HG02981 (cell line): ENCODE measurements around the gene CAMTA1.

ENCODE experiments used
- ATAC-seq: cut with Tn5 transposase; IDR thresholded peaks from one replicate; pipeline ENCODE4 v1.9.1; 2021; ENCODE audit warnings: mild to moderate bottlenecking, moderate library complexity; ENCODE audit not compliant: unreplicated experiment

The CAMTA1 gene

DNA sequence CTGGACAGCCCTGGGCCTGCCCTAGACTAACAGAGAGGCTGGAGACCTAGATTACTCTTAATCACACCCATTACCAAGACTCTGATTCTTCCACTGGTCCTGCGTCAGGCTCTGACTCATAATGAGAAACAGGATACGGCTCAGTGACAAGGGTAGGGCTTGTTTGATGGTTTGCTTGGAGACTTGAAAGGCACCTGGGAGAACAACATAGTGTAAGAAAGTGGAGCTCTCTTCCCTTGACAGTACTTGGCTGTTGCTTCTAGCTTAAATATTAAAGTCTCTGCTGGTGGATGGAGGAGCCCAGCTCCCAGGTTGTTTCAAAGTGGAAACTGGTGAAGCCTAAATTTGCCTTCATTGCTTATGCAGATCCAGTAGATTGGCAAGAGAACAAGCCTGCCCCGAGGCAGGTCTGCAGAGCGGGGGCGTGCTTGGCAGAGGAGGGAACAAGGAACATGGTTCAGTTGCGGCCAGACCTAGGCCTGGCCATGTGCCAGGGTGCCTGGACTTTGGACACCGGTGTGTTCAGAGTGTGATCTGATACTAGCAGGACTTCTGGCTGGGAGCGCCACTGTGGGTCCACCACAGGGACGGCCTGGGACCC is 480.6 kb downstream of the CAMTA1 start:
- ATAC-seq: no peak

DNA sequence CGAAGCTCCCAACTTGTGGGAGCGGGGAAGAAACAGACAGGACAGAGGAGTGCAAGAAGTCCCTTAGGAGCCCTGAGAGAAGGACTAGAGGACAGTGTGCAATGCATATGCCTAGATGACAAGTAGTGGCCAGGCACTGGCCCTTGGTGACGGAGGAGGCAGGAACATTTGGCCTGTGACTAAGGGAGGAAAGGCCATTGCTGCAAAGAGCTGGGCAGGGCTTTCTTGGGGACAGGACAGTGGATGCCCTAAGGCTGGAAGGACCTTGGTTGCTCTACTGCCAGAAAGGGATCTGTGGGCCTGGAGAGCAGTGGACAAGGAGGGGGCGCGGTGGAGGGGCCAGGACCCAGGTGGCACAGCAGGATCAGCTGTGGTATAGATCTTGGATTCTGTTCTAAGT is 481.3 kb downstream of the CAMTA1 start:
- ATAC-seq: no peak

- no peak for ATAC-seq
These were observed 482.2 kb downstream of the CAMTA1 start for GRCh38 chr1:7267493-7267892.

DNA sequence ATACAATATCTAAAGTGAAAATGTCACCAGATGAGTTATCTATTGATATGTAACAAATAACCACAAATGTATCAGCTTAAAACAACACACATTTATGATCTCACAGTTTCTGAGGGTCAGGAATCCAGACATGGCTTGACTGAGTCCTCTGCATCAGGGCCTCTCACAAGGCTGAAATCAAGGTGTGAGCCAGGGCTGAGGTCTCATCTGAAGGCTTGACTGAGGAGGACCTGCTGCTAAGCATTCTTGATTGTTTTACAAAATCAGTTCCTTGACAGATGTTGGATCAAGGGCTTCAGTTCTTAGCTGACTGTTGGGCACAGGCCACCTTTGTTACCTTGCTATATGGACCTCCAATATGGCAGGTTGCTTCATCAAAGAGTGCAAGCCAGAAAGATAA is 483.7 kb downstream of the CAMTA1 start:
- ATAC-seq: no peak

DNA sequence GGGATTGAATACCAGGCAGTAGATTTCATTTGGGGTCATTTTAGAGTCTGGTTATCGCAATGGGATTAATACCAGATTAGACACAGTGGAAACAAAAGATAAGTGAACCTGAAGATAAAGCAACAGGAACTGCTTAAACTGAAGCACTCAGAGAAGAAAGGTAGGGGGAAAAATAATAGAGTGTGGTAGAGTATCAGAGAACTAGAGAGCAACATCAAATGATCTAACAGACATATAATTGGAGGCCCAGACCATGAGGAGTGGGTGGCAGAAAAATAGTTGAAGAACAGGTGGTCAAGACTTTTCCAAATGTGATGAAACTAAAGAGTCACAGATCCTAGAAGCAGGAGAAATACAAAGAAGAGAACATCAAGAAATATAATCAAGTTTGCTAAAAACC is 484.3 kb downstream of the CAMTA1 start:
- no peak for ATAC-seq

GRCh38 chr1:7274256-7274655 is 489.0 kb downstream of the CAMTA1 start:
- ATAC-seq: no peak

DNA sequence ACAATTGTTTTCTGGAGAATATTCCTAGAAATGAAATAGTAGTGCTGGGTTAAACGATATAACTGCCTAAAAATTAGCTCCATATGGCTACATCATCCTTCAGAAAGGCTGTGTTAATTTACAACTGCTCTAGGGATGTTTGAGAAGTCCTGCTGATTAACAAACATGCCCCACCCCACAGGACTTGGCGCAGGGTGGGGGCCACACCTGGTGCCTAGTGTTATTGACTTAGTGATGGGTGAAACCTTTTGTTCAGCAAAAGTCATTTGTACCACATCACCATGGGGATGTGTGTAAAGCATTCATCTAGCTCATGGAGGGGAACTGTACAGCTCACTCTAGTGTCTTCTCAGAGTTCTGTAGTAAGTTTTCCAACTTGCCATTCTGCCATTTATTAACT is 492.8 kb downstream of the CAMTA1 start:
- no peak for ATAC-seq

GRCh38 chr1:7278827-7279765 is 493.8 kb downstream of the CAMTA1 start:
- ATAC-seq: no peak

- no peak for ATAC-seq
These were observed 494.5 kb downstream of the CAMTA1 start for GRCh38 chr1:7279769-7280168.

- no peak for ATAC-seq
These were observed 495.2 kb downstream of the CAMTA1 start for GRCh38 chr1:7280347-7280960.

DNA sequence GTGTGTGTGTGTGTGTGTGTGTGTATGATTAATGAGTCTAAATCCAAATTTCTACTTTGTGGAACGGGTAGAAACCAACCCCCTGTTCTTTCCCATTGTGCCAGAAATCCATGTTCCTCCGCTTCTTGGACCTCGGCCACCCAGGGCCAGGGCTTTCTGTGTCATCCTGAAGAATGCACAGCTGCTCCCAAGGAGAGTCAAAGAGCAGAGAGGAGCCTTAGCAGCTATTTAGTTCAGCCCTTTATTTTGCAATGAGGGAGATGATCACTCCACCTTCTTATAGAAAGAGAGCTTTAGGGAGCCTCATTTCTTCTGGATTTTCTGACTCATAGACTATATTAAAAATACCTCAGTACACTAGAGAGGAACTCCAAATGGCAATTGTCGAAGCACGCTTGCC is 496.6 kb downstream of the CAMTA1 start:
- ATAC-seq: no peak

GRCh38 chr1:7284839-7285435 is 499.7 kb downstream of the CAMTA1 start:
- ATAC-seq: no peak

GRCh38 chr1:7285856-7286454 is 500.7 kb downstream of the CAMTA1 start:
- ATAC-seq: no peak

- no peak for ATAC-seq
These were observed 501.8 kb downstream of the CAMTA1 start for GRCh38 chr1:7287013-7287412.

DNA sequence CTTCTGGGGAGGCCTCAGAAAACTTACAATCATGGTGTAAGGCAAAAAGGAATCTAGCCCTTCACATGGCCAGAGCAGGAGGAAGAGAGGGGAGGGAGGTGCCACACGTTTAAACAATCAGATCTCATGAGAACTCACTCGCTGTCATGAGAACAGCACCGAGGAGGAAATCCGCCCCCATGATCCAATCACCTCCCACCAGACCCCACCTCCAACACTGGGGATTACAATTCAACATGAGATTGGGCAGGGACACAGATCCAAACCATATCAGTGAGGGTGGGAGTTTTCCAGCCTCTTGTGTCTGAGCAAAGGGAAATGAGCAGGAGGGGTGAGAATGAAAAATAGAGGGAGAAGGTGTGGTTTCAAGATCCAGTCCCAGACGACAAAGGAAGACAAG is 503.7 kb downstream of the CAMTA1 start:
- ATAC-seq: no peak

- no peak for ATAC-seq
These were observed 504.4 kb downstream of the CAMTA1 start for GRCh38 chr1:7289694-7290093.

- ATAC-seq: no peak
These were observed 506.0 kb downstream of the CAMTA1 start for GRCh38 chr1:7290971-7291970.

GRCh38 chr1:7292036-7292681 is 506.9 kb downstream of the CAMTA1 start:
- ATAC-seq: no peak

- ATAC-seq: no peak
These were observed 507.6 kb downstream of the CAMTA1 start for GRCh38 chr1:7292714-7293419.
